Measurements from ENCODE around the gene SPEM1. TPM values are rescaled to one million over a fixed set of nuclear protein-coding genes. Genes with fewer than 3 reads are reported as not detected.

SPEM1 gene
- total and polyA plus RNA-seq, 2 experiments from 2014 or later = not detected

DNA sequence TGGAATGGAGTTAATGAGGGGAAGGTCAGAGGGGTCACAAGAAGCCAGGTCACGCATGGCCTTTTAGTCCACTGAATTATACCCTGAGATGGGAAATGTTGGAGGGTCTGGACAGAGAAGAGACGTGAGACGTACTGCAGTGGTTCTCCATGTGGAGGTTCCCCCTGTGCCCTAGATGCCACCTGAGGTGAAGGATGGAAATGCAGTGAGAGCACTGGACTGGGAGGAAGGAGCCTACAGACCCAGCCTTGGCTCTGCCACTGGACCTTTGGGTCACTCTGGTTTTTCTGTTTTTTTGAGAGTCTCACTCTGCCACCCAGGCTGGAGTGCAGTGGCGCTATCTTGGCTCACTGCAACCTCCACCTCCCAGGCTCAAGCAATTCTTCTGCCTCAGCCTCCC lies 24.0 kb upstream of the SPEM1 start:
- Histone ChIP-seq H3K4me2 (no peak overlapping the region), H3K27me3 (no peaks in the 10 kb centered on the region), H3K36me3 (replicated peaks; ENCODE audit: insufficient read depth, low read depth) (no peaks in the 10 kb centered on the region), H4K20me1 (ENCODE audit: insufficient read depth, poor library complexity, severe bottlenecking) (no peaks in the 10 kb centered on the region), H3K9me3 (ENCODE audit: low read depth) (no peaks in the 10 kb centered on the region), H3K4me1 (ENCODE audit: insufficient read depth) (peaks cover 9% of the 10 kb centered on the region), H3K4me3 (no peak overlapping the region), H2AFZ (no peak overlapping the region), H3K79me2 (peaks cover 10% of the 10 kb centered on the region), H3K9me2 (replicated peaks; ENCODE audit: insufficient read depth) (no peaks in the 10 kb centered on the region), H3K27ac (no peak overlapping the region)
- TF ChIP-seq, protein P1, sequence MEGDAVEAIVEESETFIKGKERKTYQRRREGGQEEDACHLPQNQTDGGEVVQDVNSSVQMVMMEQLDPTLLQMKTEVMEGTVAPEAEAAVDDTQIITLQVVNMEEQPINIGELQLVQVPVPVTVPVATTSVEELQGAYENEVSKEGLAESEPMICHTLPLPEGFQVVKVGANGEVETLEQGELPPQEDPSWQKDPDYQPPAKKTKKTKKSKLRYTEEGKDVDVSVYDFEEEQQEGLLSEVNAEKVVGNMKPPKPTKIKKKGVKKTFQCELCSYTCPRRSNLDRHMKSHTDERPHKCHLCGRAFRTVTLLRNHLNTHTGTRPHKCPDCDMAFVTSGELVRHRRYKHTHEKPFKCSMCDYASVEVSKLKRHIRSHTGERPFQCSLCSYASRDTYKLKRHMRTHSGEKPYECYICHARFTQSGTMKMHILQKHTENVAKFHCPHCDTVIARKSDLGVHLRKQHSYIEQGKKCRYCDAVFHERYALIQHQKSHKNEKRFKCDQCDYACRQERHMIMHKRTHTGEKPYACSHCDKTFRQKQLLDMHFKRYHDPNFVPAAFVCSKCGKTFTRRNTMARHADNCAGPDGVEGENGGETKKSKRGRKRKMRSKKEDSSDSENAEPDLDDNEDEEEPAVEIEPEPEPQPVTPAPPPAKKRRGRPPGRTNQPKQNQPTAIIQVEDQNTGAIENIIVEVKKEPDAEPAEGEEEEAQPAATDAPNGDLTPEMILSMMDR (IDR thresholded peaks at IDR 0.05; ENCODE audit: poor library complexity) = no peak
- no peak for TF ChIP-seq EZH2 (IDR thresholded peaks at IDR 0.05; ENCODE audit: borderline replicate concordance)
- TF ChIP-seq EZH2phosphoT487 (IDR thresholded peaks at IDR 0.05; ENCODE audit: low read depth, severe bottlenecking, unreplicated experiment) = no peak
- DNase-seq (ENCODE audit: low spot score) = no peak
- 93% methylated on average over 4 of the region's 4 CpGs for WGBS (ENCODE audit: low lambda C conversion rate, missing lambda C conversion rate)

DNA sequence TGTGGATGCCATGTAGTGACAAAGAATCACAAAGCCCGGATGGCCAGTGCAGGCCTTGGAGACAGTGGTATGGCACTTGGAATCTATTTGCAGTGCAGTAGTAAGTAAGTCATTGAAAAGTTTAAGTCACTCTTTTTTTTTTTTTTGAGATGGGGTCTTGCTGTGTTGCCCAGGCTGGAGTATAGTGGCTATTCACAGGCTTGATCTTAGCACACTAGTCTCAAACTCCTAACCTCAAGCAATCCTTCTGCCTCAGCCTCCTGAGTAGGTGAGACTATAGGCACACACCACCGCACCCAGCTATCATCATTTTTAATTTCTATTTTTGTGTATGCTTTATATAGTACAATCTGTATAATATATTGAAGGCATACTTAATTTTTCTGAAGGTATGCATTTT lies 21.5 kb upstream of the SPEM1 start:
- Histone ChIP-seq H3K4me3 (no peak overlapping the region), H3K27ac (no peak overlapping the region), H3K9me2 (replicated peaks; ENCODE audit: insufficient read depth) (no peaks in the 10 kb centered on the region), H3K9me3 (ENCODE audit: low read depth) (no peaks in the 10 kb centered on the region), H3K4me1 (ENCODE audit: insufficient read depth) (peaks cover 10% of the 10 kb centered on the region), H3K36me3 (replicated peaks; ENCODE audit: insufficient read depth, low read depth) (no peaks in the 10 kb centered on the region), H2AFZ (no peak overlapping the region), H3K79me2 (peaks cover 17% of the 10 kb centered on the region), H3K4me2 (no peak overlapping the region), H4K20me1 (ENCODE audit: insufficient read depth, poor library complexity, severe bottlenecking) (no peaks in the 10 kb centered on the region), H3K27me3 (no peaks in the 10 kb centered on the region)
- 93% methylated on average over 2 of the region's 2 CpGs for WGBS (ENCODE audit: low lambda C conversion rate, missing lambda C conversion rate)
- DNase-seq (ENCODE audit: low spot score) = no peak
- TF ChIP-seq, protein P1 (IDR thresholded peaks at IDR 0.05; ENCODE audit: poor library complexity) = no peak
- TF ChIP-seq EZH2phosphoT487 (IDR thresholded peaks at IDR 0.05; ENCODE audit: low read depth, severe bottlenecking, unreplicated experiment) = no peak
- TF ChIP-seq EZH2 (IDR thresholded peaks at IDR 0.05; ENCODE audit: borderline replicate concordance) = no peak

DNA sequence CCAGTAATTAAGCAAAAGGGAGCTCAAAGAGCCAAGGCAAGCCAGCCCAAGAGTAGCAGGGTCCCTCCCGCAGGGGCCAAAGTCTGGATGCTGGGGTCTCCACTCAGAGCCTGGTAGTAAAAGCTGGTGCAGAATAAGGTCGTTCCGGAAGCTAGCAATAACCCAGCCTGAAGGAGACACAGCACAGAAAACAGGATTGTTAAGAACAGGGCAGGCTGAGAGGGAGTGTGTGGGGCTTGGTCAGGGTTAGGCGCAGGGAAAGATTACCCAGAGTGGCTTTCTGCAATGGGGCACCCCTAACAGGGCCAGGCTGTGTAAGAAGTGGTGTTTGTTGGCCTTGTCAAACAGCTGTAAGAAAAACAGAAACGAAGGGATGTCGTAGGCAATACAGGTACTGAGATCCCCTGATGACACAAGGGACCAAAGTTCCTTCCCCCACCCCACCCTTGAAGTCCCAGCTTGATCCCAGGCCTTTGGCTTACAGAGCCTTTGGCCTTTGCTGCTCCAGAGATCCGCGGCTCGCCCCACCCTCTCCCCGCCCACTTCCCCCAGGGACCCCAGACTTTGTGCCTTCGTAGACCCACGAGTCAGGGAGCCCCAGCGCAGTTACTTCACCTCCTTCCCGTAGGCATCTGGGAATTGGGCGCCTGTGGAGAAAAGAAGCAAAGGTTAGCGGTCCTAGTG lies 16.9 kb upstream of the SPEM1 start:
- peaks cover 9% of the 10 kb centered on the region for H3K4me1 ChIP-seq (ENCODE audit: insufficient read depth)
- peak overlapping the region; percentile 32 for H3K4me3 ChIP-seq
- H3K27me3 ChIP-seq = no peaks in the 10 kb centered on the region
- peak overlapping the region; percentile 92 for H3K27ac ChIP-seq
- H3K4me2 ChIP-seq = peak overlapping the region; percentile 86
- WGBS (ENCODE audit: low lambda C conversion rate, missing lambda C conversion rate) = 16% methylated on average over 11 of the region's 16 CpGs
- H3K79me2 ChIP-seq = peaks cover 19% of the 10 kb centered on the region
- no peak for TF ChIP-seq EZH2 (IDR thresholded peaks at IDR 0.05; ENCODE audit: borderline replicate concordance)
- TF ChIP-seq EZH2phosphoT487 (IDR thresholded peaks at IDR 0.05; ENCODE audit: low read depth, severe bottlenecking, unreplicated experiment) = no peak
- TF ChIP-seq, protein P1 (IDR thresholded peaks at IDR 0.05; ENCODE audit: poor library complexity) = no peak
- peak; percentile 85 for DNase-seq (ENCODE audit: low spot score)
- H3K9me3 ChIP-seq (ENCODE audit: low read depth) = no peaks in the 10 kb centered on the region
- peak overlapping the region; percentile 2 for H2AFZ ChIP-seq
- no peaks in the 10 kb centered on the region for H3K9me2 ChIP-seq (replicated peaks; ENCODE audit: insufficient read depth)
- no peaks in the 10 kb centered on the region for H3K36me3 ChIP-seq (replicated peaks; ENCODE audit: insufficient read depth, low read depth)
- no peaks in the 10 kb centered on the region for H4K20me1 ChIP-seq (ENCODE audit: insufficient read depth, poor library complexity, severe bottlenecking)
